Activated naive CD8-positive, alpha-beta T cell (primary cell): ENCODE data around the gene INSR.
"Not testable (repeated sequence)": the region's sequence is repeated elsewhere in the genome, so short reads cannot be mapped to it uniquely, and the experiment has no call there.

ENCODE experiments used
- H3K27ac Mint-ChIP-seq: one replicate; pipeline ENCODE4 v1.8.0; 2021; ENCODE audit warnings: mixed read lengths
- H3K27me3 Mint-ChIP-seq: one replicate; pipeline ENCODE4 v1.8.0; 2021; ENCODE audit warnings: mixed read lengths
- H3K36me3 Mint-ChIP-seq: one replicate; pipeline ENCODE4 v1.8.0; 2021; ENCODE audit warnings: mixed read lengths
- H3K4me1 Mint-ChIP-seq: one replicate; pipeline ENCODE4 v1.8.0; 2021; ENCODE audit warnings: low read depth, mixed read lengths
- H3K4me3 Mint-ChIP-seq: one replicate; pipeline ENCODE4 v1.8.0; 2021; ENCODE audit warnings: mild to moderate bottlenecking, mixed read lengths
- H3K9me3 Mint-ChIP-seq: one replicate; pipeline ENCODE4 v1.8.0; 2021; ENCODE audit warnings: low read depth, mixed read lengths

The INSR gene

GRCh38 chr19:7209036-7209435 is 85.2 kb downstream of the INSR start:
- not testable (repeated sequence) for H3K4me3 Mint-ChIP-seq, H3K27ac Mint-ChIP-seq, H3K36me3 Mint-ChIP-seq, H3K27me3 Mint-ChIP-seq, H3K9me3 Mint-ChIP-seq
- peaks cover 17% of the 10 kb centered on the region for H3K4me1 Mint-ChIP-seq

- Mint-ChIP-seq H3K4me1 (peaks cover 15% of the 10 kb centered on the region), H3K27me3 (peaks cover 2% of the 10 kb centered on the region), H3K27ac (no peak overlapping the region), H3K9me3 (no peaks in the 10 kb centered on the region), H3K4me3 (no peak overlapping the region), H3K36me3 (no peaks in the 10 kb centered on the region)
These were observed 90.9 kb downstream of the INSR start for GRCh38 chr19:7203332-7203731.

- no peak overlapping the region for H3K27ac Mint-ChIP-seq
- H3K4me3 Mint-ChIP-seq: no peak overlapping the region
- peaks cover 11% of the 10 kb centered on the region for H3K4me1 Mint-ChIP-seq
- H3K36me3 Mint-ChIP-seq: no peaks in the 10 kb centered on the region
- no peaks in the 10 kb centered on the region for H3K9me3 Mint-ChIP-seq
- peaks cover 2% of the 10 kb centered on the region for H3K27me3 Mint-ChIP-seq
These were observed 91.3 kb downstream of the INSR start for GRCh38 chr19:7202888-7203287.

GRCh38 chr19:7200736-7201135 is 93.5 kb downstream of the INSR start:
- Mint-ChIP-seq H3K27ac (no peak overlapping the region), H3K27me3 (peaks cover 2% of the 10 kb centered on the region), H3K4me3 (no peak overlapping the region), H3K4me1 (peaks cover 16% of the 10 kb centered on the region), H3K36me3 (no peaks in the 10 kb centered on the region), H3K9me3 (no peaks in the 10 kb centered on the region)

GRCh38 chr19:7199613-7200533 is 94.3 kb downstream of the INSR start:
- H3K9me3 Mint-ChIP-seq: no peaks in the 10 kb centered on the region
- H3K4me1 Mint-ChIP-seq: peaks cover 16% of the 10 kb centered on the region
- peaks cover 2% of the 10 kb centered on the region for H3K27me3 Mint-ChIP-seq
- peak overlapping the region; percentile 10 for H3K4me3 Mint-ChIP-seq
- no peak overlapping the region for H3K27ac Mint-ChIP-seq
- H3K36me3 Mint-ChIP-seq: no peaks in the 10 kb centered on the region

- Mint-ChIP-seq H3K9me3 (no peaks in the 10 kb centered on the region), H3K4me1 (peaks cover 18% of the 10 kb centered on the region), H3K27me3 (peaks cover 2% of the 10 kb centered on the region), H3K36me3 (no peaks in the 10 kb centered on the region), H3K27ac (peak overlapping the region; percentile 95), H3K4me3 (peak overlapping the region; percentile 90)
These were observed 96.2 kb downstream of the INSR start for GRCh38 chr19:7197760-7198696.

GRCh38 chr19:7197119-7197759 is 97.0 kb downstream of the INSR start:
- H3K27me3 Mint-ChIP-seq: peaks cover 2% of the 10 kb centered on the region

GRCh38 chr19:7196763-7197118 is 97.5 kb downstream of the INSR start:
- H3K36me3 Mint-ChIP-seq: no peaks in the 10 kb centered on the region
- peaks cover 28% of the 10 kb centered on the region for H3K4me1 Mint-ChIP-seq
- H3K9me3 Mint-ChIP-seq: no peaks in the 10 kb centered on the region
- peak overlapping the region; percentile 90 for H3K4me3 Mint-ChIP-seq
- peaks cover 2% of the 10 kb centered on the region for H3K27me3 Mint-ChIP-seq
- H3K27ac Mint-ChIP-seq: peak overlapping the region; percentile 95

More at GRCh38 chr19:7197119-7197759, 97.0 kb downstream of the INSR start:
- peak overlapping the region; percentile 90 for H3K4me3 Mint-ChIP-seq
- no peaks in the 10 kb centered on the region for H3K36me3 Mint-ChIP-seq
- H3K27ac Mint-ChIP-seq: peak overlapping the region; percentile 95
- peaks cover 23% of the 10 kb centered on the region for H3K4me1 Mint-ChIP-seq
- no peaks in the 10 kb centered on the region for H3K9me3 Mint-ChIP-seq

GRCh38 chr19:7195046-7195445 is 99.2 kb downstream of the INSR start:
- H3K4me1 Mint-ChIP-seq: peaks cover 36% of the 10 kb centered on the region
- H3K27me3 Mint-ChIP-seq: peaks cover 2% of the 10 kb centered on the region
- H3K4me3 Mint-ChIP-seq: no peak overlapping the region
- H3K27ac Mint-ChIP-seq: no peak overlapping the region
- no peaks in the 10 kb centered on the region for H3K9me3 Mint-ChIP-seq
- H3K36me3 Mint-ChIP-seq: no peaks in the 10 kb centered on the region

GRCh38 chr19:7194566-7194965 is 99.6 kb downstream of the INSR start:
- Mint-ChIP-seq H3K36me3 (no peaks in the 10 kb centered on the region), H3K27ac (no peak overlapping the region), H3K27me3 (no peaks in the 10 kb centered on the region), H3K9me3 (no peaks in the 10 kb centered on the region), H3K4me3 (no peak overlapping the region), H3K4me1 (peaks cover 34% of the 10 kb centered on the region)

- H3K4me3 Mint-ChIP-seq: peak overlapping the region; percentile 25
- H3K4me1 Mint-ChIP-seq: peaks cover 26% of the 10 kb centered on the region
- H3K27ac Mint-ChIP-seq: peak overlapping the region; percentile 5
- H3K27me3 Mint-ChIP-seq: no peaks in the 10 kb centered on the region
- no peaks in the 10 kb centered on the region for H3K9me3 Mint-ChIP-seq
- no peaks in the 10 kb centered on the region for H3K36me3 Mint-ChIP-seq
These were observed 102.1 kb downstream of the INSR start for GRCh38 chr19:7191946-7192691.

GRCh38 chr19:7188698-7189629 is 105.2 kb downstream of the INSR start:
- H3K27ac Mint-ChIP-seq: no peak overlapping the region
- H3K4me1 Mint-ChIP-seq: peaks cover 30% of the 10 kb centered on the region
- H3K27me3 Mint-ChIP-seq: no peaks in the 10 kb centered on the region
- no peaks in the 10 kb centered on the region for H3K36me3 Mint-ChIP-seq
- no peaks in the 10 kb centered on the region for H3K9me3 Mint-ChIP-seq
- H3K4me3 Mint-ChIP-seq: no peak overlapping the region

GRCh38 chr19:7187605-7188339 is 106.4 kb downstream of the INSR start:
- H3K27ac Mint-ChIP-seq: no peak overlapping the region
- H3K4me3 Mint-ChIP-seq: no peak overlapping the region
- no peaks in the 10 kb centered on the region for H3K9me3 Mint-ChIP-seq

More at GRCh38 chr19:7187605-7188339, 106.4 kb downstream of the INSR start:
- H3K27me3 Mint-ChIP-seq: no peaks in the 10 kb centered on the region
- peaks cover 35% of the 10 kb centered on the region for H3K4me1 Mint-ChIP-seq
- no peaks in the 10 kb centered on the region for H3K36me3 Mint-ChIP-seq
